Neural cell (in vitro differentiated cells): ENCODE results near the gene INPP4B. TPM values are rescaled to one million over a fixed set of nuclear protein-coding genes. Genes with fewer than 3 reads are reported as not detected.

ENCODE experiments used
- H2AFZ ChIP-seq: fragments of 200-600, 300-800 bp; sonication (generic), shearing (Covaris generic); 2 replicates; pipeline ENCODE4 v1.6.0; 2014; ENCODE audit warnings: low read depth, mild to moderate bottlenecking, antibody characterized with exemption, low read length, moderate library complexity
- H3F3A ChIP-seq: fragments of 200-600 bp; shearing (Covaris generic); 2 replicates; pipeline ENCODE4 v1.6.1; 2016; ENCODE audit warnings: mild to moderate bottlenecking, moderate library complexity, mixed read lengths, antibody characterized with exemption, low read length; ENCODE audit not compliant: insufficient read depth, poor library complexity, severe bottlenecking
- H3K27ac ChIP-seq: fragments of 200-600, 300-800 bp; sonication (generic), shearing (Covaris generic); 2 replicates; pipeline ENCODE4 v1.5.1; 2014; ENCODE audit warnings: mild to moderate bottlenecking, low read length, moderate library complexity
- H3K27me3 ChIP-seq: fragments of 300-800, 200-600 bp; sonication (generic), shearing (Covaris generic); 2 replicates; pipeline ENCODE4 v1.6.0; 2014; ENCODE audit warnings: mild to moderate bottlenecking, low read depth, low read length, moderate library complexity; ENCODE audit not compliant: insufficient read depth
- H3K36me3 ChIP-seq: fragments of 300-800, 200-600 bp; sonication (generic), shearing (Covaris generic); 2 replicates; pipeline ENCODE4 v1.5.1; 2014; ENCODE audit warnings: mild to moderate bottlenecking, antibody characterized with exemption, low read length, moderate library complexity; ENCODE audit not compliant: insufficient read depth
- H3K4me2 ChIP-seq: fragments of 300-800, 200-600 bp; sonication (generic), shearing (Covaris generic); 2 replicates; pipeline ENCODE4 v1.6.0; 2014; ENCODE audit warnings: mild to moderate bottlenecking, low read length
- H3K4me3 ChIP-seq: fragments of 300-800, 200-600 bp; sonication (generic), shearing (Covaris generic); 2 replicates; pipeline ENCODE4 v1.5.1; 2014; ENCODE audit warnings: mild to moderate bottlenecking, low read length, moderate library complexity
- H3K79me2 ChIP-seq: fragments of 200-600 bp; shearing (Covaris generic); replicated peaks from 2 replicates; pipeline ENCODE4 v1.6.0; 2014; ENCODE audit warnings: mild to moderate bottlenecking, low read length, moderate library complexity; ENCODE audit not compliant: insufficient read depth
- H3K9ac ChIP-seq: fragments of 300-800, 200-600 bp; sonication (generic), shearing (Covaris generic); 2 replicates; pipeline ENCODE4 v1.6.1; 2016; ENCODE audit warnings: mild to moderate bottlenecking, low read length, mixed read lengths
- H3K9me2 ChIP-seq: fragments of 200-600 bp; shearing (Covaris generic); 2 replicates; pipeline ENCODE4 v1.6.1; 2016; ENCODE audit warnings: mild to moderate bottlenecking, low read length, mixed read lengths; ENCODE audit not compliant: insufficient read depth
- H3K9me3 ChIP-seq: fragments of 200-600, 300-800 bp; sonication (generic), shearing (Covaris generic); 2 replicates; pipeline ENCODE4 v1.6.1; 2016; ENCODE audit warnings: mild to moderate bottlenecking, mixed run types, low read length, moderate library complexity, mixed read lengths
- H4K20me1 ChIP-seq: fragments of 200-600 bp; shearing (Covaris generic); 2 replicates; pipeline ENCODE4 v1.6.1; 2016; ENCODE audit warnings: mild to moderate bottlenecking, mixed run types; ENCODE audit not compliant: insufficient read depth
- EP300 ChIP-seq: fragments of 450-650 bp; conservative IDR thresholded peaks from 2 replicates; pipeline ENCODE4 v1.6.1; 2014; ENCODE audit warnings: antibody characterized with exemption, mild to moderate bottlenecking, moderate library complexity; ENCODE audit not compliant: poor library complexity, severe bottlenecking
- EZH2 ChIP-seq: fragments of 200-600, 300-800 bp; shearing (Covaris generic), sonication (generic); IDR thresholded peaks from 2 replicates; pipeline ENCODE4 v1.6.1; 2014; ENCODE audit warnings: antibody characterized with exemption, low read length, borderline replicate concordance, mild to moderate bottlenecking; ENCODE audit not compliant: insufficient read depth, poor library complexity, severe bottlenecking
- MXI1 ChIP-seq: fragments of 450-650 bp; conservative IDR thresholded peaks from 2 replicates; pipeline ENCODE4 v1.6.1; 2014; ENCODE audit warnings: antibody characterized with exemption, mild to moderate bottlenecking; ENCODE audit not compliant: poor library complexity, severe bottlenecking
- SMC3 ChIP-seq: fragments of 450-650 bp; conservative IDR thresholded peaks from 2 replicates; pipeline ENCODE4 v1.6.1; 2014; ENCODE audit warnings: antibody characterized with exemption, mild to moderate bottlenecking, moderate library complexity; ENCODE audit not compliant: poor library complexity
- TAF1 ChIP-seq: IDR thresholded peaks from 2 replicates; pipeline ENCODE4 v1.6.1; 2012; ENCODE audit warnings: low read depth
- polyA plus RNA-seq: library from polyadenylated mRNA; depleted of rRNA; stranded (reverse); fragments of >200 nt; gene quantifications from 2 replicates; pipeline ENCODE4 v1.2.3, GENCODE V29; 2014
- TF ChIP-seq, protein P1 (sequence below): IDR thresholded peaks from 2 replicates; pipeline ENCODE4 v1.6.1; 2012; ENCODE audit warnings: borderline replicate concordance
- TF ChIP-seq, protein P2 (sequence below): fragments of 450-650 bp; IDR thresholded peaks from 2 replicates; pipeline ENCODE4 v1.5.1; 2014; ENCODE audit warnings: antibody characterized with exemption, mild to moderate bottlenecking, moderate library complexity; ENCODE audit not compliant: poor library complexity, severe bottlenecking

INPP4B gene
- polyA plus RNA-seq, 1 donor from 2014 or later = 0.30 TPM

DNA sequence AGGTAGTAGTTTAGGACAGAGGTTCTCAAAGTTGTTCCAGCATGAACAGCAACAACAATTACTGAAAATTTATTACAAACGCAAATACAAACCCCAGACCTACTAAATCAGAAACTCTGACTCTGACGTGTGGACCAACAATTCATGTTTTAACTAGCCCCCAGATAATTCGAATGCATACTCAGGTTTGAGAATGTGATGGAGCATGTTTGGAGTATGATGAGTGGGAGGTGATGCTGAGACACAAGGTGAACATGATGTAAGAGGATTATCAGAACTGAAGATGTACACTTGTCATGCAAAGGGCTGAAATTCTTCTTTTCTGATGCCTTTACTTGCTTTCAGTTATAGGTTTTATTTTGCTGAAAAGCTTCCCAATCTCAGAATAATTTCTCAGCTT is 323.0 kb downstream of the INPP4B start:
- Histone ChIP-seq H3K4me3 (no peak overlapping the region), H3F3A (no peaks in the 10 kb centered on the region), H3K27me3 (no peaks in the 10 kb centered on the region), H4K20me1 (no peaks in the 10 kb centered on the region), H3K79me2 (no peaks in the 10 kb centered on the region), H3K4me2 (no peak overlapping the region), H3K9ac (no peak overlapping the region), H3K36me3 (no peaks in the 10 kb centered on the region), H3K9me2 (no peaks in the 10 kb centered on the region), H2AFZ (no peak overlapping the region), H3K27ac (no peak overlapping the region), H3K9me3 (no peaks in the 10 kb centered on the region)
- TF ChIP-seq, protein P1, sequence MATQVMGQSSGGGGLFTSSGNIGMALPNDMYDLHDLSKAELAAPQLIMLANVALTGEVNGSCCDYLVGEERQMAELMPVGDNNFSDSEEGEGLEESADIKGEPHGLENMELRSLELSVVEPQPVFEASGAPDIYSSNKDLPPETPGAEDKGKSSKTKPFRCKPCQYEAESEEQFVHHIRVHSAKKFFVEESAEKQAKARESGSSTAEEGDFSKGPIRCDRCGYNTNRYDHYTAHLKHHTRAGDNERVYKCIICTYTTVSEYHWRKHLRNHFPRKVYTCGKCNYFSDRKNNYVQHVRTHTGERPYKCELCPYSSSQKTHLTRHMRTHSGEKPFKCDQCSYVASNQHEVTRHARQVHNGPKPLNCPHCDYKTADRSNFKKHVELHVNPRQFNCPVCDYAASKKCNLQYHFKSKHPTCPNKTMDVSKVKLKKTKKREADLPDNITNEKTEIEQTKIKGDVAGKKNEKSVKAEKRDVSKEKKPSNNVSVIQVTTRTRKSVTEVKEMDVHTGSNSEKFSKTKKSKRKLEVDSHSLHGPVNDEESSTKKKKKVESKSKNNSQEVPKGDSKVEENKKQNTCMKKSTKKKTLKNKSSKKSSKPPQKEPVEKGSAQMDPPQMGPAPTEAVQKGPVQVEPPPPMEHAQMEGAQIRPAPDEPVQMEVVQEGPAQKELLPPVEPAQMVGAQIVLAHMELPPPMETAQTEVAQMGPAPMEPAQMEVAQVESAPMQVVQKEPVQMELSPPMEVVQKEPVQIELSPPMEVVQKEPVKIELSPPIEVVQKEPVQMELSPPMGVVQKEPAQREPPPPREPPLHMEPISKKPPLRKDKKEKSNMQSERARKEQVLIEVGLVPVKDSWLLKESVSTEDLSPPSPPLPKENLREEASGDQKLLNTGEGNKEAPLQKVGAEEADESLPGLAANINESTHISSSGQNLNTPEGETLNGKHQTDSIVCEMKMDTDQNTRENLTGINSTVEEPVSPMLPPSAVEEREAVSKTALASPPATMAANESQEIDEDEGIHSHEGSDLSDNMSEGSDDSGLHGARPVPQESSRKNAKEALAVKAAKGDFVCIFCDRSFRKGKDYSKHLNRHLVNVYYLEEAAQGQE = no peak
- no peak for TF ChIP-seq MXI1

- no peaks in the 10 kb centered on the region for H3K36me3 ChIP-seq
- H3K27ac ChIP-seq = no peak overlapping the region
- no peak overlapping the region for H3K9ac ChIP-seq
- no peaks in the 10 kb centered on the region for H3K79me2 ChIP-seq
- TF ChIP-seq SMC3 (no peak), MXI1 (no peak), TAF1 (no peak), EZH2 (no peak), EP300 (no peak)
- TF ChIP-seq, protein P1 = no peak
- TF ChIP-seq, protein P2, sequence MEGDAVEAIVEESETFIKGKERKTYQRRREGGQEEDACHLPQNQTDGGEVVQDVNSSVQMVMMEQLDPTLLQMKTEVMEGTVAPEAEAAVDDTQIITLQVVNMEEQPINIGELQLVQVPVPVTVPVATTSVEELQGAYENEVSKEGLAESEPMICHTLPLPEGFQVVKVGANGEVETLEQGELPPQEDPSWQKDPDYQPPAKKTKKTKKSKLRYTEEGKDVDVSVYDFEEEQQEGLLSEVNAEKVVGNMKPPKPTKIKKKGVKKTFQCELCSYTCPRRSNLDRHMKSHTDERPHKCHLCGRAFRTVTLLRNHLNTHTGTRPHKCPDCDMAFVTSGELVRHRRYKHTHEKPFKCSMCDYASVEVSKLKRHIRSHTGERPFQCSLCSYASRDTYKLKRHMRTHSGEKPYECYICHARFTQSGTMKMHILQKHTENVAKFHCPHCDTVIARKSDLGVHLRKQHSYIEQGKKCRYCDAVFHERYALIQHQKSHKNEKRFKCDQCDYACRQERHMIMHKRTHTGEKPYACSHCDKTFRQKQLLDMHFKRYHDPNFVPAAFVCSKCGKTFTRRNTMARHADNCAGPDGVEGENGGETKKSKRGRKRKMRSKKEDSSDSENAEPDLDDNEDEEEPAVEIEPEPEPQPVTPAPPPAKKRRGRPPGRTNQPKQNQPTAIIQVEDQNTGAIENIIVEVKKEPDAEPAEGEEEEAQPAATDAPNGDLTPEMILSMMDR = no peak
- H3K9me2 ChIP-seq = no peaks in the 10 kb centered on the region
- H3K4me2 ChIP-seq = no peak overlapping the region
- H3F3A ChIP-seq = no peaks in the 10 kb centered on the region
- no peaks in the 10 kb centered on the region for H3K27me3 ChIP-seq
- H4K20me1 ChIP-seq = no peaks in the 10 kb centered on the region
- H3K9me3 ChIP-seq = no peaks in the 10 kb centered on the region
- H3K4me3 ChIP-seq = no peak overlapping the region
- no peak overlapping the region for H2AFZ ChIP-seq
These were observed 326.8 kb downstream of the INPP4B start for GRCh38 chr4:142519342-142519741.
